GM19043 (cell line): Measurements from ENCODE around the gene TUBGCP3.
"Not testable (repeated sequence)": the region's sequence is repeated elsewhere in the genome, so short reads cannot be mapped to it uniquely, and the experiment has no call there.

ENCODE experiments used
- ATAC-seq: cut with Tn5 transposase; IDR thresholded peaks from one replicate; pipeline ENCODE4 v1.9.1; 2021; ENCODE audit warnings: low read depth; ENCODE audit not compliant: unreplicated experiment

The TUBGCP3 gene

GRCh38 chr13:112587764-112588489, at the start of gene TUBGCP3:
Gene TUBGCP3, minus strand, starts transcription at chr13:112588153. Its CDS starts 173 bp downstream, at chr13:112587980.
- peak; percentile 70 for ATAC-seq

- ATAC-seq: no peak
These were observed 49.3 kb upstream of the TUBGCP3 start for GRCh38 chr13:112637017-112637801.

GRCh38 chr13:112636401-112636975, 48.5 kb upstream of the TUBGCP3 start:
- no peak for ATAC-seq

- ATAC-seq: no peak
These were observed 47.4 kb upstream of the TUBGCP3 start for GRCh38 chr13:112635323-112635722.

GRCh38 chr13:112634102-112634501, 46.1 kb upstream of the TUBGCP3 start:
- ATAC-seq: no peak

GRCh38 chr13:112630226-112630625, 42.3 kb upstream of the TUBGCP3 start:
- not testable (repeated sequence) for ATAC-seq

- no peak for ATAC-seq
These were observed 41.2 kb upstream of the TUBGCP3 start for GRCh38 chr13:112629161-112629560.

GRCh38 chr13:112627613-112628012, 39.7 kb upstream of the TUBGCP3 start:
- ATAC-seq: not testable (repeated sequence)

- no peak for ATAC-seq
These were observed 39.2 kb upstream of the TUBGCP3 start for GRCh38 chr13:112627161-112627560.

GRCh38 chr13:112626761-112627160, 38.8 kb upstream of the TUBGCP3 start:
- ATAC-seq: no peak

GRCh38 chr13:112626124-112626523, 38.2 kb upstream of the TUBGCP3 start:
- no peak for ATAC-seq

- ATAC-seq: no peak
These were observed 37.7 kb upstream of the TUBGCP3 start for GRCh38 chr13:112625698-112626097.

- ATAC-seq: no peak
These were observed 36.9 kb upstream of the TUBGCP3 start for GRCh38 chr13:112624602-112625430.

- no peak for ATAC-seq
These were observed 36.1 kb upstream of the TUBGCP3 start for GRCh38 chr13:112624040-112624439.

- no peak for ATAC-seq
These were observed 35.2 kb upstream of the TUBGCP3 start for GRCh38 chr13:112623051-112623711.

GRCh38 chr13:112622375-112622774, 34.4 kb upstream of the TUBGCP3 start:
- ATAC-seq: no peak

- peak; percentile 79 for ATAC-seq
These were observed 32.0 kb upstream of the TUBGCP3 start for GRCh38 chr13:112619730-112620631.

GRCh38 chr13:112618501-112618900, 30.5 kb upstream of the TUBGCP3 start:
- ATAC-seq: no peak

- ATAC-seq: no peak
These were observed 29.9 kb upstream of the TUBGCP3 start for GRCh38 chr13:112617754-112618375.
